Type B pancreatic cell (in vitro differentiated cells): ENCODE measurements around the gene XRCC6. TPM values are rescaled to one million over a fixed set of nuclear protein-coding genes. Genes with fewer than 3 reads are reported as not detected.

Experiments
- DNase-seq: peaks from one replicate; pipeline ENCODE4 v3.0.0; 2021; ENCODE audit warnings: mixed read lengths; ENCODE audit not compliant: unreplicated experiment; ENCODE audit errors: extremely low spot score
- H3K27ac Mint-ChIP-seq: 2 replicates; pipeline ENCODE4 v1.8.0; 2021; ENCODE audit warnings: mild to moderate bottlenecking, mixed read lengths
- H3K27me3 Mint-ChIP-seq: 2 replicates; pipeline ENCODE4 v1.8.0; 2021; ENCODE audit warnings: mixed read lengths
- H3K36me3 Mint-ChIP-seq: 2 replicates; pipeline ENCODE4 v1.8.0; 2021; ENCODE audit warnings: mixed read lengths
- H3K4me1 Mint-ChIP-seq: one replicate; pipeline ENCODE4 v1.8.0; 2021; ENCODE audit warnings: mixed read lengths; ENCODE audit not compliant: unreplicated experiment
- H3K4me3 Mint-ChIP-seq: 2 replicates; pipeline ENCODE4 v1.8.0; 2021; ENCODE audit warnings: mild to moderate bottlenecking, mixed read lengths
- H3K9me3 Mint-ChIP-seq: 2 replicates; pipeline ENCODE4 v1.8.0; 2021; ENCODE audit warnings: mixed read lengths
- CTCF ChIP-seq: fragments of 200-600 bp; sonication (generic); conservative IDR thresholded peaks from 2 replicates; pipeline ENCODE4 v1.5.0; 2021; ENCODE audit warnings: antibody characterized with exemption, mild to moderate bottlenecking
- total RNA-seq: library from RNA; stranded (reverse); gene quantifications from 2 replicates; pipeline ENCODE4 v1.2.1, GENCODE V29; 2021; ENCODE audit warnings: low replicate concordance

The XRCC6 gene
- total RNA-seq, 1 donor from 2014 or later = 302 TPM

- DNase-seq = no peak
- Mint-ChIP-seq H3K4me1 (no peaks in the 10 kb centered on the region), H3K27me3 (peaks cover 20% of the 10 kb centered on the region), H3K9me3 (no peaks in the 10 kb centered on the region), H3K36me3 (no peaks in the 10 kb centered on the region), H3K27ac (no peak overlapping the region), H3K4me3 (no peak overlapping the region)
- no peak for TF ChIP-seq CTCF
Observed at GRCh38 chr22:41709341-41709740, 88.2 kb downstream of the XRCC6 start.

- H3K4me1 Mint-ChIP-seq = no peaks in the 10 kb centered on the region
- H3K36me3 Mint-ChIP-seq = no peaks in the 10 kb centered on the region
- no peaks in the 10 kb centered on the region for H3K9me3 Mint-ChIP-seq
- no peak for DNase-seq
- no peak overlapping the region for H3K27ac Mint-ChIP-seq
- no peak overlapping the region for H3K4me3 Mint-ChIP-seq
- no peak for TF ChIP-seq CTCF
- peaks cover 17% of the 10 kb centered on the region for H3K27me3 Mint-ChIP-seq
Observed at GRCh38 chr22:41713004-41713403, 91.9 kb downstream of the XRCC6 start.

Other genes with a start within 250 kb of the XRCC6 start
- 10.5 TPM in 2 replicates for gene TEF, start 239.4 kb upstream of the XRCC6 start, total RNA-seq
- 47.4 and 54.5 TPM in 2 replicates for gene TOB2, start 174.5 kb upstream of the XRCC6 start, total RNA-seq
- gene PHF5A, start 152.6 kb upstream of the XRCC6 start, total RNA-seq = 38.2 and 54.8 TPM in 2 replicates
- gene ACO2, start 152.2 kb upstream of the XRCC6 start, total RNA-seq = 107 and 142 TPM in 2 replicates
- gene POLR3H, start 76.8 kb upstream of the XRCC6 start, total RNA-seq = 40.1 and 46.6 TPM in 2 replicates
- gene CSDC2, start 60.3 kb upstream of the XRCC6 start, total RNA-seq = 0.12 and 1.8 TPM in 2 replicates
- gene PMM1, start 31.5 kb upstream of the XRCC6 start, total RNA-seq = 33.5 and 35.5 TPM in 2 replicates
- gene DESI1, start 252 bp upstream of the XRCC6 start, total RNA-seq = 30.3 and 31.5 TPM in 2 replicates
- 124 and 136 TPM in 2 replicates for gene SNU13, start 67.6 kb downstream of the XRCC6 start, total RNA-seq
- gene MEI1, start 78.2 kb downstream of the XRCC6 start, total RNA-seq = 0.90 and 1.2 TPM in 2 replicates
- 13.2 and 19.6 TPM in 2 replicates for gene CCDC134, start 179.4 kb downstream of the XRCC6 start, total RNA-seq
- gene SREBF2, start 211.8 kb downstream of the XRCC6 start, total RNA-seq = 110 and 119 TPM in 2 replicates